SIG-M5 treated with dmso at 0.1 percent for 504 hours (cell line): ENCODE results near the gene ARMC9.
"Not testable (repeated sequence)": the region's sequence is repeated elsewhere in the genome, so short reads cannot be mapped to it uniquely, and the experiment has no call there.

Source experiments
- DNase-seq: peaks from one replicate; lab custom pipeline; 2025; ENCODE audit not compliant: unreplicated experiment; lab: John Stamatoyannopoulos, UW

Gene ARMC9

DNA sequence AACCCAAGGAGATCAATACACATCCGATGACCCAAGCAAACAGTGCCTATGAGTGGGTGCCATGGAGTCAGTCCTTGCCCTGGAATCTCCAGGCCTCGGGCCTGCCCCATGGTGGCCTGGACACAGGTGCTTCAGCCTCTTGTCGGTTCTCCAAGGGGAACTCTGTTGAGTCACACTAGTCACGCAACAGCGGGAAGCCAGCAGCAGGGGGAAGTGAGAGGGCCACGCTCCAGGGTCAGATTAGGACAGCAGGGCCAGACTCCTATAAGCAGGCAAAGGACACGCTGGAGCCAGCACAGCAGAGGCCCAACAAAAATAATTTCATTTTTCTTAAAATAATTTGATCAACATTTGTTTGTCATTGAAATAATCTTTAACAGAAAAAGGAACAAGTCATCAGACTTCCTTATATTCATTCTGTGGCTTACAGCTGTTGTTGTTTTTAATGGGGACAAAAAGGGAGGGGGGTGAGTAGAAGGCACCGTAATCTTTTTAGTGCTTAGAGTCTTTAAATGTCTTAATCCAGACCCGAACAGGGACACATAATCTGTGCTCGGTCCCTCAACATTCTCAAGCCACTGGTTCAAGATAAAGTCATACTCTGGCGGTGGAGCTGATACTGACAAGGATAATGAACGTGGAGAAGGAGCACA, 16.4 kb upstream of the ARMC9 start:
- DNase-seq = peak; percentile 95

DNA sequence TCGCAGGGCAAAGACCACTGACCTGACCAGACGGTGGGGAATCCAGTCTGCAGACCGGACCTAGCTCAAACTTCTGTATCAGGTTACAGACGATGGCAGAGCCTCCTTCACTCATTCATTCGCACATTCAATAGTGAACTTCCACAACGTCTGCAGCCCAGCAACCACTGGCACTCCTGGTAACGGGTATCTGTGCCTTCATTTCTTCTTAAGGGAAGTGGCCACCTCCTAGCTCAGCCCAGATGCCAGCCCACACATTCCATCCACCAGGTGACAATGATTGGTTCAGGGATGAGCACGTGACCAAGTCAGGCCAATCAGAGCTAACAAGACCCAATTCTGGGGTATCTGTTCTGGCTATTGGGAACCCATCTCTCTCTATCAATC, 15.9 kb upstream of the ARMC9 start:
- peak; percentile 94 for DNase-seq

DNA sequence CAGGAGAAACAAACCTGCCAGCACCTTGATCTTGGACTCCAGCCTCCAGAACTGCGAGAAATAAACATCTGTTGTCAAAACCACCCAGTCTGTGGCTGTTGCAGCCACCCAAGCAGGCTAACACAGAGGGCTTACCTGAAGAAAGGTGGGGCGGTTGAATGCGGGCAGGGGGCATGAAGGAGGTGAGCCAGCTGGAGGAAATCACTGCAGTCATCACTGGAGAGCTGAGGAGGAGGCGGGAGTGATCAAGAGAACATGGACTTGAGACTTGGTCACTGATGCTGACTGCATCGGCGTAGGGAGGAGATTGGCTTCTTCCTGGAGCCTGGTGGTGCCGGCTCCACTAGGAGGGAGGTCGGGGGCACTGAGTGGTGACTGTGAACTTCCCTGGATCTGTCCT, 14.6 kb upstream of the ARMC9 start:
- DNase-seq = no peak

DNA sequence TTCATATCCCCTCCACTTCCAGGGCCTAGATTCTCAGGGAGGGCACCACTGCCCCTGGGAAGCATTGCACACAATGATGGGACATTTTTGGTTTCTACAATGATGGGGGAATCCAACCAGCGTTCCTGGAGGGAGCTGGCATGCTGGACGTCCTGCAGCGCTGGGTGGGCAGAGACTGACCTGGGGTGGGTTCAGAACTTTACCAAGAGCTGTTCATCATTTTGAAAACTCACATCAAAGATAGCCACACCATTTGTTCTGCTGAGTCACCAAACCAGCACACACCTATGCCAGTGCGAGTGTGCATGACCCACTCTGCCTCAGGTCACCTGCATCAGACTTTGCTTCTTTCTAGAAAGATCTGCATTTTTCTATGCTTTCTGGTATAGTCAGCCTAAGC, 14.1 kb upstream of the ARMC9 start:
- no peak for DNase-seq

DNA sequence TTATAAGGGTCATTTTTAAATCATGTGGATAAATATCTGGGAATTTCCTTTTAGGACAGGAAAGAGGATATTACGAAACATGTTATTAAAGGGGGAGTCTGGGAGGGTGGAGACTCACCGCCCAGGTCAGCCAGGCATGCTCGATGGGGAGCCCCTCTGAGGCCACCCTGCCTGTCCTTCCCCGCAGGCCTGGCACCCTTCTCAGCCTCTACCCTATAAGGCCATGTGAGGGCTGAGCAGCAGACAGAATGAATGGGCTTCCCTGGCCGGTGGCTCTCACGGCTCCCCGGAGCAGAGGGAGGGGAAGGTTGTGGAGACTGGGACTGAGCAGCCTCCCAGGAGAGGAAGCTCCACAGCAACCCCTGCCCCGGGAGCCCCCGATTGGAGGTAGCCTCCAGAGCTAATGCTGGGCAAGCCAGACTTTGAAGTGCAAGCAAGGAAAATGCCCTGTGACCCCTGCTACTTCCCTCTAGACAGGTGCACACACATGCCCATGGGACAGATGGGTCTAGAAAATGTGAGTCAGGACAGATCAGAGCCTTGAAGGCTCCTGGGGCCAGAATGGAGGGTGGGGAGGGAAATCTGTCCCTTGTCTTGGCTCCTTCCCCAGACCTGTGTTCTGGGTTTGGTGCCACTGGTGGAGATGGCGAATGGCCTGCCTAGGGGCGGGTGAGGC, 13.2 kb upstream of the ARMC9 start:
- no peak for DNase-seq

DNA sequence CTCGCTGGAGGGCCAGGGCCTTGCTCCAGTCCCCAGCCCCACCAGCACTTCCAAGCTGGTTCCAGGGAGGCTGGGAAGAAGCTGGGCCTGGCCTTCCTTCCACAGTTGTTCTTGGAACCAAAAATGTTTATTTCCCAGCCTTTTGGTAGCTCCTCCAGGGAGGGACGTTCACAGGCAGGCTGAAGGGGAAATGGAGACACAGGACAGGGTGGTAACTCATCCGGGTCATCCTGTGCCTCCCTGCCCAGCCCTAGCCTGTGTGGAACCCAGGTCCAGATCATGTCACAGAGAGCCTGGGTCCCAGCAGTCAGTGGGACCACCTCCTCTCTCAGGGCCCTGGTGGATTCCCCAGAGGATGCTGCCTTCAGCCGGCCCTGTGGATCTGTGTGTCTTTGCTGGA, 12.5 kb upstream of the ARMC9 start:
- DNase-seq = no peak

DNA sequence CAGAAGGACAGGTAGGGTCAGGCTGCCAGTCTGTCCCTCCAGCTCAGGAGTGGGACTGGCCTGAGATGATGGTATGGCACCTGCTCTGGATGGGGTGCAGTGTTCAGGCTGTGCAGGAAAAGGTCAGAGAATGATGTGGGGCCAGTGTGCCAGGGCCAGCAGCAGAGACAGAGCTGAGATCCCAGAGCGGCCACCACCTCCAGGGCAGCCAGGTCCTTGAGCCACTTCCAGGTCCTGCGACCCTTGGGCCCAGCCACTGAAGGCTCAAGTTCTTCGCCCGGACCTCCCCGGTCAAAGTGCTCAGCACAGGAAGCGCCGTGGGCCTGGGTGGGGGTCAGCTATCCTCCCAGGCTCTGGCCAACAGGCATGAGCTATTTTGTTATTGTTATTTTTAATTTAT, 12.1 kb upstream of the ARMC9 start:
- no peak for DNase-seq

DNA sequence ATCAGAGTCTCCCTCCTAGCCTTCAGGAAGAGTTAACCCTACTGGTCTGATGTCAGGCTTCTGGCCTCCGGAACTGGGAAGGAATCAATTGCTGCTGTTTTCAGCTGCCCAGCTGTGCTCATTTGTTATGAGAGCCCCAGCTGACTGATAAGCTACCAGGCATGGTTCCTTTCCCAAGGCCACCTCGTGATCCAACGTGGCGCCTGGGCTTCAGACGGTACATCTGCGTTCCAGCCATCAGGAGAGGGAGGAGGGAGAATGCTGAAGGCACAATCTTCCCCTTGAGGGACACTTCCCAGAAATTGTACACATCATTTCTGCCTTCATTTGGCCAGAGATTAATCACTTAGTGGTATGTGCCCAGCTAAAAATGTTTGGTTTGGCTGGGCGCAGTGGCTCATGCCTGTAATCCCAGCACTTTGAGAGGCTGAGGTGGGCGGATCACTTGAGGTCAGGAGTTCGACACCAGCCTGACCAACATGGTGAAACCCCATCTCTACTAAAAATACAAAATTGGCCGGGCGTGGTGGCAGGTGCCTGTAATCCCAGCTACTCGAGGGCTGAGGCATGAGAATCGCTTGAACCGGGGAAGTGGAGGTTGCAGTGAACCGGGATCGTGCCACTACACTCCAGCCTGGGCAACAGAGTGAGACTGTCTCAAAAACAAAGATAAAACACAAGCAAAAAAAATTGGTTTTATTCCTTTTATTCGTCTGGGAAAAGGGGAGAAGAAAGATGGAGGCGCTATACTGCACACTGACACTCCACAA, 10.5 kb upstream of the ARMC9 start:
- no peak for DNase-seq

DNA sequence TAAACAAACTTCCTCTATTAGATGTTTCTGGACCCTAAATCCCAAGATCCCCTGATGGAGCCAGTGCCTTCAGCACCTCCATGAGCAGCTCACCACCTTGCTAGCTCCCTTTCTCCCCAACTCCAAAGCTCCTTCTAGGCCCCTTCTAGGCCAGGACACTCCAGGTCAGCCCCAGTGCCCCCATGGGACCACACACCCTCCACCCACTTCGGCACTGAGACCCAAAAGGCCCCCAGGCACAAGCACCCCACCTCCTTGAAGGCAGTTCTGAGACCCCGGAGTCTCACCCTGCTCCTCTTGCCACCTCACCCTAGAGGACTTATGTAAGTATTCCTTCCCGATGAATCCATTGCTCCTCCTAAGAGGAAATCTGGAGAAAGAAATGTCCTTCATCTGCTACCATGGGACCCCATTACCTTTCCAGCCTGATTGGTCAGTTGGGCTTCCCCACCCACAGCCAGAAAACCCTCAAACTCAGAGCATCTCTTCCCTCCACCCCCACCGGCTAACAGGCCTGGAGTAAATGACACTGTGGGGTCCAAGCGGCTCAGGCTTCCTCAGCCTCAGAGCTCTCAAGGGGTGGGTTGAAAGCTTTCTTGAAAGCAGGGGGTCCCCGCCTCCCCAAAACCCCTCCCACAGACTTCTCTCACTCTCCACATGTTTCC, 9.8 kb upstream of the ARMC9 start:
- no peak for DNase-seq

DNA sequence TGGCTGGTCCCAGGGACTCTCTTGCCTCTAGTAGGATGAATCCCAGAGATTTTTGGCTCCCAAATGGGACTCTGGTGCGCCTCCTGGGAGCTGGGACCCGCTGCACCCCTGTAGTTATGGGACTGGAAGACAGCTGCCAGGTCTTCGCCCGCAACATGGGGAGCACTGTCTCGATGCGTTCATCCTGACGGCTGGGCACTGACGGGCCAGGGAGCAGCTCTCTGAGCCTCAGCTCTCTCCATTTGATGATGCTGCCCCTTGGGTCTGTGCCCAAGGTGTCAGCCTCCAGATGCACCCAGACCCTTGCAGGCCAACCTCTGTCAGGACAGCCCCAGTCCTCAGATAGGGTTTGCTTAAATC, 9.3 kb upstream of the ARMC9 start:
- no peak for DNase-seq

DNA sequence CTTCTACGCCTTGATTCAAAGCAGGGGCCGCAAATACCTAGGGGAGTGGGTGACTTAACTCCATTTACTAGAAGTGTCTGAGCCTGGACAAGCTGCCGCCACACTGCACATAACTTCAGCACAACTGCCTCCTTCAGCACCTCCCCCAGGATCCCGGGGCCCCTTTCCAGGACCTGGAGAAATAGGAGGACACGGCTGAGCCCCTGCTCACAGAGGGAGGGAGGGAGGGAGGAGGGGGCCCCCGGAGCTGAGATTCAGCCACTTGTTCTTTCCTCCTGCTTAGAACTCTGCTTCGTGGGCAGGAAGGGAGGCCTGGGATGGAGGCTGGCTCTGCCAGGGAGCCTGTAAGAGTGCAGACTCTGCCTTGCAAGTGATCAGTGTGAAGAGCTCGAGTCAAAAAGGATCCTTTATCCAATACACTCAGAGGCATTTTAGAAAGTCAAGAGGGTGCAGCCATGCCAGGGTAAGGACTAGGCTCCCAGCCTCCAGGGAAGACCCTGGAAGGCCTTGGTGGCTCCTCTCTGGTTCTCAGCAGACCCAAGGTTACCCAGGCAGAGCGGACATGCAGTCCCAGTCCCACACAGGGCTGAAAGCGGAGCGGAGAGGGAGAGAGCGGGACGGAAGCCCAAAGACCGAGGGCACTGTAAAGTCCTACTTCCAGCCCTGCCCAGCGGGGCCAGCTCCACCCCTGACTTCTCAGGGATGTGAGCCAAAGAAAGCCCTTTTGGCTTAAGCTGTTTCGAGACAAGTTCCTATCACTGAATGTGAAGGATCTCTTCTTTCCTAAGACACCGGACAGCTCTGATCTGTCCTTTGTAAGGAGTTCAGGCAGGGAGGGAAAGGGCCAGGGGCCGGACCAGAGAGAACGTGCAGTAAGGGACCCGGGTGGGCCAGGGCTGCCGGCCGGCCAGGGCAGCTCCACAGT, 8.6 kb upstream of the ARMC9 start:
- DNase-seq = no peak

DNA sequence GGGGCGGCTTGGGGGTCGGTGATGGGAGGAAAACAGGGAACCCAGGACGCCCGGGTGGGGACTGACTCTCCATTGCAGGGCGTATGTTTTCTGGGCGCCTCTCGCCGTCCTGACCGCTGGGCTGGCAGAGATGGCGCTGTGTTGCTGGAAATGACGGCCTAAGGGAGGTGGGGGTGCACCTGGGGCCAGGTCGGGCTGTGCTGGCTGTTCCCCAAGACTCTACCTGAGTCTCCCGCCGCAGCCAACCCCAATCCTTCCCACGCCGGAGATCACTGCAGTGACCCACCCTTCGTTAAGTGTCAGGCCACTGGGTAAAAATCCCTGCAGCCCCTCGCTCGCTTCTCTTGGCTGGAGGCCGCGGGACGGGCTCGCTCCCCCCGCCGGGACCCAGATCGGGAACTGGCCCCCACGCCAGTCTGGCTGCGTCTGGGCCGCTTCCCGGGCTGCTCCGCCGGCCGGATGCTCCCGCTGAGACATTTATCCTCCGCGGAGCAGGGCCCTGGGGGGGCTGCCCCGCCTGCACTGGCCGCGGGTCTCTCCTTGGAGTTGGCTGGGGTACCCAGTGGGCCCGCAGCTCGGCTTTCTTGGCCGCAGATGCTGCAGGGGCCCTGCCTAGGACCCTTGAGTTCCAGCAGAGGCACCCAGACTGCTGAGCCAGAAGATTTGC, 7.8 kb upstream of the ARMC9 start:
- no peak for DNase-seq

DNA sequence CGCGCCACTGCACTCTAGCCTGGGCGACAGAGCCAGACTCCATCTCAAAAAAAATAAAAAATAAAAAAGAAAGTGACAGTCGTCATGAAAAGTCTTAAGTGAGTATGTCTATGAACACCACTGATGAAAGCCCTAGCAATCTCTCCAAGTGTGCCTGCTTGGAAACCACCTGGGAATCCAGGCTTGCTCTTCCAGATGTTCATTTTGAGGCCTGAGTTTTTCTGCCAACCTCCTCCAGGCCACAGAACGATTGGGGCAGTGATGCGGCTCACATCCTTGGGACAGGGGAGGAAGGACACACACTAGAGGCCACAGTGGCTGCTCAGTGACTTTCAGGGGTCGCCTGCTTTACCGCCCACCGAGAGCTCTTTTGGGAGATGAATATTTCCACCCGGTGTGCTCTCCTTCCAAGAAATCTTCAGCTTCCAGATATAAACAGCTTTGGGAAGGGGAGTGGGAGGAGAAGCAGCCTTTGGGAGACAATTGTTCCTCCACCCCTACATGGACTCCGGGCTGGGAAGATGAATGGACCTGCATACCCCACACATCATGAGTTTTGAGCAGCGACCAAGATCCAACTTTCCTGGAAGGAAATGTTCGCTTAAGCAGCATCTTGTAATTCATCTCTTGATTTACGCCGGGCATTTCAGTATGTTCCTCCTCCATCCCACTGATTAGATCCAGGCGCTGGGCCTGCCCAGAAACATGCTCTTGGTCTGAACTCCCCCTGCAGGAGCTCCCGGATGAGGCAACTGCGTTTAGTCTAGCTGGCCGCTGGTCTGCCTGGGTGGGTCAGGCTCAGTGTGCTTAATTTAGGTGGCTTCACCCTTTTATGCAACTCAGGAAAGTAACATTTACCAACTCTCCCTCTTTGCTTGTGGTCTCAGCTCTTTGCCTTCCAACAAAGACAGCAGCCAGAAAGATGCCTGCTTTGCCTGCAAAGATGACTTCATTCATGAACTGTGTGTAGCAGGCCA, 6.2 kb upstream of the ARMC9 start:
- DNase-seq = peak; percentile 73

DNA sequence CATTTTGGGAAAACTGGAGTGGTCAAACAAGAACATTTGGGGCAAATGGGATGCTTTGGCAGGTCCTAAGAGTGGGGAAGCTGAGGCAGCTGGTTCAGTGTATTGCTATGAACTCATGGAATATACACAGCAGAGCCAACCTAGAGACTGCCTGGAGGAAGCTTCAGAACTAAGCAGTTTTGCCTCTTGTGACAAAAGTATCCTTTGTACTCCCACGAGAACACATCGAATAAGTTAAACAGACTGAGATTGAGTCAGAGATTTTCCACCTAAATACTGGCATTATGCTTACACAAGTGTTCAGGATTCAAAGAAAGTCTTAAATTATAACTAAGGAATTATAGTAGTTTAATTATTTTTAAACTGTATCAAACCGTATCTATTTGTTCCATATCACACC, 5.2 kb upstream of the ARMC9 start:
- no peak for DNase-seq

DNA sequence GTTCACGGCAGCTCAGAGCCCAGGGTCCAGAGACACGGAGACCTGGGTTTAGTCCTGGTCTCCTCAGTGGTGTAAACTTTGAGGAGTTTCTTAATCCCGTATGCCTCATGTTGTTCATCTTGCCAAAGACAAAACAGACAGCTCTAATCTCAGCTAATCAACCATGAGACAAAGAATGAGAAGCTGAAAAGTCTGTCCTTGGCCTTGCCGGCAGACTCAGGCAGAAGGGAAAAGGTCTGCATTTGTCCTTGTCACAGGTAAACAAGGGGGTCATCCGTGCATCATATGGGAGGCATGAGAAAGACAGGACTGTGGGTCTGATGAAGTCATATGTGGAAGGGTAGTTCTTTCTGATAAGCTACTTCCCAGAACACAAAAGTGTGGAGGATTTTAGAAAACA, 1.8 kb upstream of the ARMC9 start:
- no peak for DNase-seq

DNA sequence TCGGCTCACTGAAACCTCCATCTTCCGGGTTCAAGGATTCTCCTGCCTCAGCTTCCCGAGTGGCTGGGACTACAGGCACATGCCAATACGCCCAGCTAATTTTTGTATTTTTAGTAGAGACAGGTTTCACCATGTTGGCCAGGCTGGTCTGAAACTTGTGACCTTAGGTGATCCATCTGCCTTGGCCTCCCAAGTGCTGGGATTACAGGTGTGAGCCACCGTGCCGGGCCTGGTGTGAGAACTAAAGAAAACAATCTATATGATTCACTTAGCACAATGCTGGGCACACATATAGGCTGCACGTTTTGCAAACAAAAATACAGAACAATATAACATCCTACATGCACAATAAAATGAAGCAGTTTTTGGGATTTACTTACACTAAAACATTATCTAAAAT, 1.2 kb upstream of the ARMC9 start:
- DNase-seq = not testable (repeated sequence)

DNA sequence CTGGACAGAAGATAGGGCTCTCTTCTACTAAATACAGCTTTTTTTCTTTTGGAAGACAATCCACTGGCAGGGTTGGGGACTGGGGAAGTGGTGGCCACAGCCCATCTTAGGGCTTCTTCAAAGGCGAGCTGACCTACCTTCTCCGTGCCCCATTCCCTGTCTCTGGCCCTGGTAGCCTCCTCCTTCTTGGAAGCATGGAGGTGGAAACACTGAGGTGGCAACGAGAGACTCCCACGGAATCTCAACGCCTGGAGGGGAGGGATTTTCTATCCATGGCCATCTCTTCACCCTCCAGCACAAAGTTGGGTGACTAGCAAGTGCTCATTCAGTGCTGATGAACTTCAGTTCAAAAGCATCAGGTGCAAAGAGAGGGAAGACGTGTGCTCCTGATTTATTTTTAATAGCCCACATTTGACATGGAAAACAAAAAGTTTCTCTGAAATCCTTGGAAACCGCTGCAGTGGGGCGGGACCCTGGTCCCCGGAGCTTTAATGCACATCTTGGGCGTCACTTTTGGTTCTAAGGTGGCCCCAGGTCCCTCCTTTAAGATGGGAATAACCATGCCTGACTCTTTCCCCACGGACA, 633 bp upstream of the ARMC9 start:
- no peak for DNase-seq

DNA sequence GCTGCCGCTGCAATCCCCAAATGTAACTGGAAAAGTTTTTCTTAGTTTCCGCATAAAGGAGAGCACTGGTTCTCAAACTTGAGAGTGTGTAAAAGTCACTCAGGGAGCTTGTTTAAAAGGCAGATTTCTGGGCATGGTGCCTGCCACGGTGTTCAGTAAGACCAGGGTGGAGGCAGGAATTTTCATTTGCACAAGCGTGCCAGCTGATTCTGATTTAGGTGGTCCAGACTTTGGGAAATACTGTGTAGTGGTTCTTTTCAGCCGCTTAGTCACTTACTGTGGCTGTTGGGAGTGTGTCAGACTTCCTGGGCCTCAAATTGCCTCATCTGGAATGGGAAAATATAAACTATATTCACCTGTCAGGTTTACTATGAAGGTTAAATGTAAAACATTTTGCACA, 788 bp downstream of the ARMC9 start:
- DNase-seq = no peak
